ENCODE results near the gene GORASP1.

GORASP1 gene

DNA sequence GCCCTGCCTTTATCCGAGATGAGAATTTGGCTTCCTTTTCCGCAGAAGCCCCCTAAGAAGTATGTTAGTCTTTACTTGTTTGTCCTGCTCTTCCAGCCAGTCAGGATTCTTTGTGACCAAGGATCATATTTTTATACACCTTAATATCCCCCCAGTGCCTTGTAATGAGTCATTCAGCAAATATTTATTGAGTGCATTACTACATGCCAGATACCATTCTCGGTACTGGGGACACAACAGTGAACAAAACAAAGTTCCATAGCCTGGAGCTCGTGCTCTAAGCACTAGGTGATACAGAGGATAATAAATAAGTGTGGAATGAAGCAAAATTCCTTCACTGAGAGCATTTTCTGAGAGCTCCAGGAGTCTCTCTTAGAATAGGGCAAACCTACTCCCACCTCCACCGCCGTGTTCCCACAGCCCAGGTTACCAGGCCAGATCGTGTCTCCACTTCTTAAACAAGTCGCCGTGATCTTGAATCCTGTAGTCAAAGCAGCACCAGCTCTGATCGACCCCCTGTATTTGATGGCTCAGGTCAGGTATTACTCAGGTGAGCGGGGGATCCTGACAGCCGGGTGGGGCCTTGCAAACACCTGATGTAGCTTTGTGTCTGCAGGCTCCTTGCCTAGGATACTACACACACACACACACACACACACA lies 18.5 kb upstream of the GORASP1 start:
- DNase-seq (ENCODE audit: low read depth in 2 of 2) = no peak

DNA sequence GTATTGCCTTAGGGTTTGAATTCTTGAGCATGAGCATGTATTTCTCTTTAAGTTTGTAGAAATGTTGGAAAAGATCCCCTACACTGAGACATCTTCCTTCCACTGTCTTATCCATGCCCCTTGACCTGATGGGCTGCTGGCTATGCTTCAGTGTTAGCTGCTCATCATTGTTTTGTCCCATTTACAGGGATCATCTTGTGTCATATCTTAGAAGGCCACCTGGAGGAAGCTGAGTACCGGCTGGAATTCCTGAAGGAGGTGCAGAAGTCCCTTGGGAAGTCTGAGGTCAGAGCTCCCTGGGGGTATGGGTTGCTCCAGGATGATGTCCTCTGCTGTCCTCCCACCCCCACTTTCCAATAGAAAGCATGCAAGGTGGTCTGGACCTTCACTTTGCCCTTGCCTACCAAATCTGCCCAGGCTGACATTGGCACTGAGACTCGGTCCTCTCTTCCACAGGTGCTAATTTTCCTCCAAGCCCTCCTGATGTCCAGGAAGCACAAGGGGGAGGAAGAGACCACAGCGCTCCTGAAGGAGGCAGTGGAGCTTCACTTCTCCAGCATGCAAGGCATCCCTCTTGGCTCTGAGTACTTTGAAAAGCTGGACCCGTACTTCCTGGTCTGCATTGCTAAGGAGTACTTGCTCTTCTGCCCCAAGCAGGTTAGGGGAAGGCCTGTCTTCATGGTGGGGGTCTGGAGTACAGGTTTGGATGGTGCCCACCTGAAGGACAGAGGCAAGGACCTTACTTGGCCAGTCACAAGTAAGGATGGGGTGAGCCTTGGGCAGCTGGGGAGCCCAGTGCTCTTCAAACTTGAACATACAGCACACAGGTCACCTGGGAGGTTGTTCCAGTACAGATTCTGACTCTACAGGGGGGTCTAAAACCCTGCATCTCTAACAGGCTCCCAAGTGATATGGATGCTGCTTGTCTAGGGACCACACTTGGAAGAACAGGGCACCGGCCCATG lies 17.7 kb upstream of the GORASP1 start:
- no peak for DNase-seq (ENCODE audit: low read depth in 2 of 2)

DNA sequence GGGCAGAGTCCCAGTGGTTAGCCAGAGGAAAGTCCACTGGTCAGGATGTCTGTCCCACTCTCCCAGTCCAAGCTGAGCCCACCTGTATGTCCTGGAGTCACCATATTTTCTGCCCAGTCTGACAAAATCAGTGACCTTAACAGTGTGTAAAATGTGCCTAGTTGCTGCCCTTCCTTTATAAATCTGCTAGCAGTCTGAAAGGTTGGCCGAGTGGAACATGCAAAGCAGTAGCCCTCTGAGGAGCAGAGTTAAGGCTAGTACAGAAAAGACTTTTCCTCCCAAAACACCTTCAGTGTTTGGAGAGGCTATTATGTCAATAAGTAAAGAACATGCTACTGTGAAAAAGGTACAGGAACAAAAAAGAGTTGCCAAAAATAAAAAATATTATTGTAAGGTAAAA lies 15.4 kb upstream of the GORASP1 start:
- no peak for DNase-seq (ENCODE audit: low read depth in 2 of 2)

DNA sequence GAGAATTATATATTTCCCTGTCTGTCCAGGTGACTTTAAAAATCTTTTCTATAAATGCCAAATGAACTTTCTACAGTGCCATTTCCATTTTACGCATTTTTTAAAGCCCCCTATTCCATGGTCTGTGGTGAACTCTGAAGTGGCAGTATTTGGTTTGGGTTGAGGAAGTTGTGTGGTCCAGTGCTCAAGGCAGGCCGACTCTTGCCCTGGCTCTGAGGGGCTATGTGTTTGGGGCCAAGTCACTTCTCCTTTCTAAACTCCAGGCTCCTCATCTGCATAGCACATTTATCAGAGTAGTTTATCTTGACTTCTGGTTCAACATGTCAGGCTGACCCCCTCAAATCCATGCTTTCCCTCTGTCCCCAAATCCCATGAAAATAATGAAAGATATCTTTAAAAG lies 14.2 kb upstream of the GORASP1 start:
- DNase-seq (ENCODE audit: low read depth in 2 of 2) = no peak

DNA sequence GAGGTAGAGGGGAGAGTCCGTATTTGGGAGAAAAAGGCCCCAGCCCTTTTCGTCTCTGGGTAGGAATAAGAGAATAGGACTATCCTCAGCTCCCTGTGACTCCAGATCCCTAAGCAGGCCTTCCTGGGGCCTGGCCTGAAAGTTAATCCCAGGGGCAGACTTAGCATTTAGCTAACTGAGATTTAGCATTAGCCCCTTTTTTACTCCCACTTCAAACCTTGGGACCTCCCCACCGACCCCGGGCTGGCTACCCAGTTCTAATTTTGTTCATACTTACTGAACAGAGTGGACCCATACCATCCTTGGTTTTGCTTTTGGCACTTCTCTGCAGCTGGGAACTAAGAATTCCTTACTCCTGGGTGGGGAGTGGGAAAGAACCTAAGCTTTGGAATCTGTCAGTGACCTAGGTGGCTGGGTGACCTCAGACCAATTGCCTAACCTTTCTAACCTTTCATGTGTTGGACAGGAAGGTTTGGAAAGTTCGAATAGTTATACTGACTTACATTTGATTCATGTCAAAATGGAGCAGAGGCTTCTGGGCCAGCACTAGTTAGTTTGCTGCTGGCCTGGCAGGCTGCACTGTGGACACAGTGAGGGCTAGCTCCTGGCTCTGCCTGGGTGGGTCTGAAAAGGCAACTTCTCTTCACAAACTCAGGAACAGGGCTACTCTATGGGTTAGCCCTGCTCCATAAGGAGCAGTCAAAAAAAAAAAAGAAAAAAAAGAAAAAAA lies 11.7 kb upstream of the GORASP1 start:
- DNase-seq (ENCODE audit: low read depth in 2 of 2) = no peak

DNA sequence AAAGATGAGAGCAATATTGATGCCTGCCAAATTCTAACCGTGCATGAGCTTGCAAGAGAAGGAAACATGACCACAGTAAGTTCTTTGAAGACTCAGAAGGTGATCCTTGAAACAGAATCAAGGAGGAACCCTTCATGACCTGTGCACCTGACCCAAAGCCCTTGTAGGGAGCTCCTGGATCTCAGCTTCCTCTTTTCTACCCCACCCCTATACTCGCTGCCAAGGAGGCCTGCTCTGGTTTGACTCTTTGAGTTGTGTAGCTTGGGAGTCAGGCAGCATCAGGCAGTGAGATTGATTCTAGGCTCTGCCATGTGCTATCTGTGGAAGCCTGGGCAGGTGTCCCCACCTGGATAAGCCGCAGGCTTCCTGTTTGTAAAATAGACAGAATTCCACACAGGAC lies 10.7 kb upstream of the GORASP1 start:
- DNase-seq (ENCODE audit: low read depth in 2 of 2) = no peak

DNA sequence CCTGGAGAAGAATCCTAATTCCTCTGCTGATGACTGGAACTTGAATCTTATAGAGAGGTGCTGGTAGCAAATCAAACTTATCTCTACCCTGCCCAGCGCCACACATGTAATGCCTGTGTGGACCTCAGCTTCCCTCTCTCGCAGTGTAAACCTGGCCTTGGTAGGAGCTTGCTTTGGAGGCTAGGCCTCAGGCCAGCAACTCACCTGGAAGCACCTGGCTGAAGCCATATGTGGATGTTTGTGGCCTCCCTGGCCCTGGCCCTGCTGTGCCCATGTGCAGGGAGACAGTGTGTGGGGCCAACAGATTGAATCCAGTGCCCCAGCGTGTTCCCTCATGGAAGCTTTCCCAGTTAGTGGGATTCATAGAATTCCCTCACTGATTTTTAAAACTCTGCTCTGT lies 8.4 kb upstream of the GORASP1 start:
- no peak for DNase-seq (ENCODE audit: low read depth in 2 of 2)

DNA sequence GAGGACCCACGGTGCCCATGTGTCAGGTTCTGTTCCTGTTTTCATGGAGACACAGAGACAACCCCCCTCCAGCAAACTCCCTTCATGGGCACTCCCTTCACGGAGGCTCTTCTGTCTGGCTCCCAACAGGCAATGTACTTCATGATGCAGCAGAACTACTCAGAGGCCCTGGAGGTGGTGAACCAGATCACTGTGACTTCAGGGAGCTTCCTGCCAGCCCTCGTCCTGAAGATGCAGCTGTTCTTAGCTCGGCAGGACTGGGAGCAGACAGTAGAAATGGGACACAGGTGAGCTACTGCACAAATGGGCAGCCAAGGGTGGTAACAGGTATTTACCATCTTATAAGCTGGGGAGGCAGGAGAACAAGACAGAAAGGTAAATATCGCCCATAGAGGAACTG lies 7.0 kb upstream of the GORASP1 start:
- DNase-seq (ENCODE audit: low read depth in 2 of 2) = no peak

DNA sequence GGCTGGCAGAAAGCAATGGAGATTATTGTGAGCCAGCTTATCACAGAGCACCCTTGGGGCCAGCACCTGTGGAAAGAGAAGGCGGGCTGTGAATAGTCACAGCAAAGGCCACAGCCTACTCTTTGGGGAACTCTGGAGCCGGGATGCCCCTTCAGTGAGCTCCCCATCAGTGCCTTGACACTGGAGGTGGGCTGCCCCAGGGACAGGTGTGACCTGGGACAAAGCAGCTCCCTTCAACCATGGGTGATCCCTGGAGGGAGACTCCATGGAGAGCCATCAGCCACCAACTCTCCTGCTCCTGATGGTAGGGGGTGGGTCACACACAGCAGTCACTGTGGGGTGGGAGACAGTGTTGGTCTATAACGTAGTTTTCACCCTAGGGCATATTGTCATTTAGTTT lies 5.9 kb upstream of the GORASP1 start:
- no peak for DNase-seq (ENCODE audit: low read depth in 2 of 2)

DNA sequence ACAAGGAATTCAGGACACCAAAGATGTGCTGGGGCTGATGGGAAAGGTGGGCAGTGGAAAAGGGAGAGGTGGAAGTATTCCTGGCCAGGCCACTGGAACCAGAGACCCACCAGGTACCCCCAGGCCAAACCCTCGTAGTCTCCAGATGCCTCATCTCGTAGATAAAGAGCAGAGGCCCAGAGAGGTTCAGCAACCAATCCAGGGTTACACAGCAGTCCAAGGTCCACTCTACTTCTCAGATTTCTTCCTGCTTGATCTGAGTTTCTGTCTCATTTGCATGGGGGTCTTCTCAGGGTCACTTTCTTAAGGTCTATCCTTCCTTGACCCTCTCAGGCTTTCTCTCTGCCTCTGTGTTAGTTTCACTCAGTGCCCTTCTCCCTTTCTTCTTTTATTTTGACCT lies 5.1 kb upstream of the GORASP1 start:
- no peak for DNase-seq (ENCODE audit: low read depth in 2 of 2)

DNA sequence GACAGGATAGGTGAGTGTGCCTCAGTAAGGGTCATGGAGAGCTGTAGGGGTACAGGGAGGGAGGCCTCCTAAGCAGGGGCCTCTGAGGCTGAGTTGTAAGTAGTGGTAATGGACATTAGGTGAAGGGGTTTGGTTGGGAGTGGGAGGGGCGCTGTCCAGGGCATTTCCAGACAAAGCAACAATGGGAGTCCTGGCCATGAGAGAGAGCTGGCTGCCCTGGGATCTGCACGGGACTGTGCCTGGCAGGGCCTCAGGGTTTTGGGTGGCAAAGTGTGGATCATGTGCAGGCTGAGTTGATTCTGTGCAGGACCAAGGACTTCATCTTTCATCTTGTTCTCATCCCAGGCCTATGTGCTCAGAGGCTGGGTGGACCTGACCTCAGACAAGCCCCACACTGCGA lies 4.7 kb upstream of the GORASP1 start:
- DNase-seq (ENCODE audit: low read depth in 2 of 2) = no peak

DNA sequence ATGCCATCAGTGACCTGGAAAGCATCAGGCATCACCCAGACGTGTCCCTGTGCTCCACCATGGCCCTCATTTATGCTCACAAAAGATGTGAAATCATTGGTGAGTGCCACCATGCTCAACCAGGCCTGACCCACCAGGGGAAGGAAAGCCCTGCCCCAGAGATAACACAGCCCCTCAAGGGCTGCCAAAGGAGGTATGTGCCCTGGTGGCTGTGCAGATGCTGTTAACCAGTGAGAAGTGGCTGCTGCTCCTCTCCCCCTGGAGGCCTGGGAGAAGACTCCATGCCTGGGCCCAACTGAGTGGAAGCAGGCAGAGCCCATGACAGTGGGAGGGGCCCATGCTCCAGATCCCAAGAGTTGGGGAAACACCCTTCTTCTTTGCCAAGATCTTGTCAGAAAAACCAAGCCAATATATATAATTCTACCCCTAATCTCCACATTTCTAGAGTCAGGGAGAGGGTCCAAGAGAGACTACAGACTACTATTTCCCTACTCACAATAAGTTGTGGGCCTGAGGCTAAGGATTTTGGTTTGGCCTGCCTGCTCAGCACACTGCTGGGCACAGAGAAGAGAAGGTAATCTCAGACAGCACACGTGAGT lies 2.7 kb upstream of the GORASP1 start:
- DNase-seq (ENCODE audit: low read depth in 2 of 2) = no peak

DNA sequence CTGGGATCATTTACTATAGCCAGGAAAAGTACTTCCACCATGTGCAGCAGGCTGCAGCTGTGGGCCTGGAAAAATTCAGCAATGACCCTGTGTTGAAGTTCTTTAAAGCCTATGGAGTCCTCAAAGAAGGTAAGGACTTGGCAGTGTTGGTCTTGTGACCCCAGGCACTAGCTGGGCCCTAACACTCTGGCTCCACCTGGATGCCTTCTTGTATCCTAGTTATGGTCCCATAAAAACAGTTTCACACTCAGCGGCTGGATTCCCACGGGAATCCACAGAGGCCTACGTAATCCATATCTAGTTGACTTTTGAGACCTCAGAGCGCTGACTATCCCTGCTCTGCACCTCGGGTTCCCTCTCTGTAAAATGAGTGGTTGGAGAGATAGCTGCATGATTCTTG lies 1.7 kb upstream of the GORASP1 start:
- DNase-seq (ENCODE audit: low read depth in 2 of 2) = no peak

DNA sequence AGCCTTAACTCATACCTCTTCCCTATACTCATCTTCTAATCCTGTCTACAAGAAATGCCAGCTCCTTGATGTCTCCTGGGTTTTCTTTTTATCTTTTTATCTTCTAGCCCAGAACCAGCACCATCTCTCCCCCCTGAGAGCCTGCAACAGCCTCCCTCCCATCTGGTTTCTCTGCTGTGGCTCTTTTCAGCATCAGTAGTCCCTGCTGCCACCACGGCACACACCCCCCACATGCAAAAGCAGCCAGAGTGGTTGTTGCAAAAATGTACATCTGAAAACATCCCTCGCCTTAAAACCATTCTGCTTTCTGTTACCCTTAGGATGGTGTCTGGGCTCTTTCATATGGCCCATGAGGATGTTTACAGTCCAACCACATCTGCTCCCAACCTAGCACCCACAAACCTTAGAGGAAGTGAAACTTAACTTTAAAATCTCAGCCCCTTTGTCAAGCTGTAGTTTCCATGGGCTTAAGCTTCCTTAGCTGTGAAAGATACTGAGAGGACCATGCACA lies 828 bp upstream of the GORASP1 start:
- no peak for DNase-seq (ENCODE audit: low read depth in 2 of 2)

DNA sequence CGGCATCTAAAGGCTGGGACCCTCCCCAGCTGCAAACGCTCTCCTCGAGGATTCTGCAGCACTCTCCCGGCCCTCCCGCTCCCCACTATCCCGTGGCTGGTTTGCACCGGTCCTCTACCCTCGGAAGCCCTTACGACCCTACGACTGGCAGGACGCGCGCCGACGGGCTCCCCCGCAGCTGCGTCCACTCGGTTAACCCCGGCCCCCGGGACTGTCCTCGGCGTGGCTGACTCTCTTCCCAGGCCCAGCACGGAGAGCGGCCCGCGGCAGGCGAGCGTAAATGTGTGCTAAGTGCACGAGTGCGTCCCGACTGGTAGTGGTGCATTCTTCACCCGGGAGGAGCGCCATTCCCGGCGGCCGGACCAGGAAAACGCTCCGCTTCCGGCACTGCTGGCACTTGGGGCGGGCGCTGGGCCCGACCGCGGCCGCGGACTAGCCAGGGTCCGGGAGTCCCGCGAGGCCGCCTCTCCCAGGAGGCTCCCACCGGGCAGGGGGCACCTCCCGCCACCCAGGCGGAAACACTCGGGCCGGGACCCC lies 508 bp downstream of the GORASP1 start:
- DNase-seq (ENCODE audit: low read depth in 2 of 2) = no peak

DNA sequence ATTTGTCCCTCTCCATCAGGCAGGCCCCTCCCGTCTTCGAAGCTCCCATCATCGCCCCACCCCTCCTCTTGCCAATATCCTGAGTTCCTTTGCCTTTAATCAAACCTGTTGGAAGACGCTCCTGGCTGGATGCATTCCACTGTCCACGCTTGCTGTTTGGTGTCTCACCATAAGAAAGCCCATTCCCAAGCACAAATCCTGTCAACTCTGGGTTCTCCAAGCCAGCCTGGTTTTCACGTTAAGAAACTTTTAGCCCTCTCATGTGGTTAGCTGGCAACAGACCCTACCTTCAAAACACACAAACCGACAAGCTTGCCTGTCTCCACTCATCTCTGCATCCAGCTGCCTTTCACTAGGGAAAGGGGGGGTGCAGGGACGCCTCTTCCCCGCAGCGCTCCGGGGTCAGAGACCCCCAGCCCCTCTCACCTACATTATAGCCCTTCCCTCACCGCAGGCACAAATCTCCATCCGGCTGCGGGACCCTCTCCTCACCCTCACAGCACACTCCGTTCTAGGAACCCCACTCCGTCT lies 1.1 kb downstream of the GORASP1 start:
- no peak for DNase-seq (ENCODE audit: low read depth in 2 of 2)

DNA sequence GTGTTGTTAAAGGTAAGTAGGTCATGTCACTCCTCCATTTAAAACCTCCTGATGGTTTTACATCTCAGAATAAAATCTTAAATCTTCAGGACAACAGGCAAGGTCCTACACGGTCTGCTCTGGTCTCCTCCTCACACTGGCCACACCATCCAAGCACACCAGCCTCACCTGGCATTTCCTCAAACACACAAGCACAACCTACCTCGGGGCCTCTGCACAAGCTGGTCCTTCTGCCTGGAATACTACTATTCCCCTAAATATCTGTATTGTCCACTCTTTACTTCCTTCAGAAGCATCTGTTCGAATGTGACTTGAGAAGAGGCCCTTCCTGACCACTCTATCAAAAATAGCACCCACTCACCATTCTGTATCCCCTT lies 1.8 kb downstream of the GORASP1 start:
- DNase-seq (ENCODE audit: low read depth in 2 of 2) = no peak

DNA sequence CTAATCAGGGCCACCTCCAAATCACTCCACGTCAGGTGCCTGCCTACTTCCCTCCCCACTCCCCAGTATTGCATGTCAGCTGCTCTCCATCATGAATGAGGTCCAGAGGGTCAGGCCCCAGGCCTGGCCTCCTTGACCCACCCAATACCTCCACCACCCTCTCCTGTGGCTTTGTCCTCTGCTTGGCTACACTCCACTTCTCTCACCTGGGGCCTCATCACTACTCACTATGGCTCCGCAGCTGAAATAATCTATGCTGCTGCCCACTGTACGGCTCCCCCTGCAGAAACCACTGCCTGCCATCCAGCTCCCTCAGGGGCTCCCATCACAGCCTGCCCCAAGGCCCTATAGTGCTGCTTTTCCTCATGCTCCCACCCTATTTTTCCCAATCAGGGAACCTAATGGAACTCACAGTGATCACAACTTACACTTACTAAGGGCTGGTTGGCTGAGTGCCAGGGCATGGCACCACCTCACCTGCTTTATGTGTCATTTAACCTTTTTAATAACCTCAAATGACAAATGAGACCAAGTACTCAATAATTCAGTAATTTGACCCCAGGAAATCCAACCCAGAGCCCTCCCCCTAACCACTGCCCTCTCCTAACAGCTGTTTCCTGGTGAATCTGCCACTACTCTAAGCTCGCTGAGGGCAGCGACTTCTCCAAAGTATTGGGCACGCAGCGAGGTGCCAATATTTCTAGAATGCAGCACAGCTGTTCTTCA lies 2.3 kb downstream of the GORASP1 start:
- DNase-seq (ENCODE audit: low read depth in 2 of 2) = no peak

DNA sequence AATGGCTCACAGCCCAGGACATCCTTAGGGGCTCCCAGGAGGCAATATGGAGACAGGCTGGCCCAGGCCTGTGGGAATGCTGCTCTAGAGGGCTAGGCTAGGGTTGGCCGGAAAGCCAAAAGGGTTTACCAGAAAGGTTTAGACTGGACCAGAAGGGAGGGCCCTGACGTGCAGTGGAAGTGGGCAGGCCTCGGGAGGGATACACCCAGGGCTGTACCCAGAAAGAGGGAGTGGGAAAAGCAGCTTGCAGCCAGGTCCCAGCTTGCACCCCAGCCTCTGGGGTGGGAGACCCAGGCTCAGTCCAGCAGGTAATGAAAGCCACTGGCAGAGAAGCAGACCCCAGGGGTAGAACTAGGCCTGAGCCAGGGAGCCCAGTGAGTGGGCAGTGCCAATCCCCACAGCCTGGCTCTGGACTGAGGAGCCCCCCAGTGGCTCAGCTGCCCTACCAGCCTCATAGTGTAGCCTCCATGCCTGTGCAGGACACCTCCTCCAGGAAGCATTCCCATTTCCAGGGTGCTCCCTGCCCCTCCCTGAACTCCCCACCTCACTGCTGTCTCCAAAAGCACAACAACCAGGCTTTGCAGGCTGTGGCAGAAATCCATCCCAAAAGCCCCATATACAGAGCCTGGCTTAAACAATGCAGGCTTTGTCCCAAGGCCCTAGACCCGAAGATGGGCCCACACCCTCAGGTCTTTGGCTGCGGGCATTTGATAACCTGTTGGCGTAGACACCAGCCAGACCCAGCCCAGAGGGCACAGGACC lies 3.5 kb downstream of the GORASP1 start:
- no peak for DNase-seq (ENCODE audit: low read depth in 2 of 2)

DNA sequence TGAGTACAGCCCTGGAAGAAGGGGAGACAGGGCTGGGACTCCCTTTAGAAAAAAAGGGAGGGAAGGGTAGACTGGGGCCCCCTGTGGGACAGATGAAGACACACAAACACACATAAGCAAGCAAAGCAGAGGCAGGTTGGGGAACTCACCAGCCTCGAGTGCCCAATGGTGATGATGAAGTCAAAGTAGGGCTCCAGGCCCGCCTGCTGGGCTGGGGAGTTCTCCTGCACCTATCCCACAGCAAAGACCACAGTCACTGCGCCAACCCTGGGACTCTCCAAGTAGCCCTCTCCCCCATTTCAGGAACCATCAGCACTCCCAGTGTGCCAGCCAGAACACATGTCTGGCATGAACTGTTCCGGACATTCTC lies 4.1 kb downstream of the GORASP1 start:
- no peak for DNase-seq (ENCODE audit: low read depth in 2 of 2)
